ENCODE data around the gene ANAPC4.

- TF ChIP-seq, protein P1, sequence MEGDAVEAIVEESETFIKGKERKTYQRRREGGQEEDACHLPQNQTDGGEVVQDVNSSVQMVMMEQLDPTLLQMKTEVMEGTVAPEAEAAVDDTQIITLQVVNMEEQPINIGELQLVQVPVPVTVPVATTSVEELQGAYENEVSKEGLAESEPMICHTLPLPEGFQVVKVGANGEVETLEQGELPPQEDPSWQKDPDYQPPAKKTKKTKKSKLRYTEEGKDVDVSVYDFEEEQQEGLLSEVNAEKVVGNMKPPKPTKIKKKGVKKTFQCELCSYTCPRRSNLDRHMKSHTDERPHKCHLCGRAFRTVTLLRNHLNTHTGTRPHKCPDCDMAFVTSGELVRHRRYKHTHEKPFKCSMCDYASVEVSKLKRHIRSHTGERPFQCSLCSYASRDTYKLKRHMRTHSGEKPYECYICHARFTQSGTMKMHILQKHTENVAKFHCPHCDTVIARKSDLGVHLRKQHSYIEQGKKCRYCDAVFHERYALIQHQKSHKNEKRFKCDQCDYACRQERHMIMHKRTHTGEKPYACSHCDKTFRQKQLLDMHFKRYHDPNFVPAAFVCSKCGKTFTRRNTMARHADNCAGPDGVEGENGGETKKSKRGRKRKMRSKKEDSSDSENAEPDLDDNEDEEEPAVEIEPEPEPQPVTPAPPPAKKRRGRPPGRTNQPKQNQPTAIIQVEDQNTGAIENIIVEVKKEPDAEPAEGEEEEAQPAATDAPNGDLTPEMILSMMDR (IDR thresholded peaks at IDR 0.05; ENCODE audit: poor library complexity, severe bottlenecking): no peak
- TF ChIP-seq POLR2AphosphoS5 (IDR thresholded peaks at IDR 0.05): no peak
- no peak for TF ChIP-seq RAD21 (conservative IDR thresholded peaks at IDR 0.05)
Measured at GRCh38 chr4:25449688-25450087, 72.6 kb downstream of the ANAPC4 start.

Data from neural cell (in vitro differentiated cells).